22Rv1 (cell line): ENCODE results near the gene PEX10.

ENCODE experiments used
- ZFX ChIP-seq: fragments of 450-650 bp; IDR thresholded peaks from 2 replicates; pipeline ENCODE4 v1.6.1; 2017; ENCODE audit warnings: antibody characterized with exemption, borderline replicate concordance
- TF ChIP-seq, protein P1 (sequence below): fragments of 450-650 bp; IDR thresholded peaks from 2 replicates; pipeline ENCODE4 v1.5.1; 2017; ENCODE audit warnings: mild to moderate bottlenecking

DNA sequence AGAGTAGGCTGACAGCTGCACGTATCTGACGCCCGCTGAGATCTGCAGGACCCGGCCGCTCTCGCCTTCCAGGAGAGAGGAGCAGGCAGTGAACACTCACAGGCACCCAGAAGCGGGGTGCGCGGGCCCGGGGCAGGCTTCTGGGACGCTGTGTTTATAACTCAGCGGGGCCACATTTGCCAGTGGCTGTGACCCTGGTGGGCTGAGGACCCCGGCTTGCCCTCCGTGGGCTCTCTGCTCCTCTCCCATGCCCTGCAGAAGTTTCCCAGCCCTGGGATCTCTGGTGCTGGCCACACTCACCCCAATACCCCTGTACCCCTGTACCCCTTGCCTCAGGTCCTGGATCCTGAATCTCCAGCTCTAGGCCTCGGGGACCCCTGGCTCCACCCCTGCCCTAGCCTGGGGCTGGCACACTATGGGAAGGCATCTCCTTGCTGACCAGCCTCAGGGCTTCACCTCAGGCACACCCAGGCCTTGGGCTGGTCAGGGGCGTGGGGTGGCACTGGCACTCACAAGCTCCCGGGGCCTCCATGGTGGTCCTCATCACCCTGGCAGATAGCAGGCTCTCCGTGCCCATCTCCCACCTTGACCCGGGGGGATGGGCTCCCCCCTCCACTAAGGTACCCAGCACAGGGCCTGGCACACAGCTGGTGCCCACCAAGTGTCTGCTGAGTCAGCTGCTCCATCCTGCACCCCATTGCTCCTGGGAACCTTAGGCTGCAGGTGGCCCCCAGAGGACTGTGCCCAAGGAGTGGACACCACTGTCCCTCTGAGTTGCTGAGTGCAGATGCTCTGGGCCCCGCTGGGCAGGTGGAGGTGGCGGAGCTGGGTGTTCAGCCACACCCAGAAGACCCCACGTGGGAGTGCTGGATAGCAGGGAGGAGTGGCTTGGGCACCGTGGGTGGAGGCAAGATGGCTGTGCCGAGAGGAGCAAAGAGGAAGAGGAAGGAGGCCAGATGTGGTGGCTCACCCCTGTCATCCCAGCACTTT, 53.4 kb downstream of the PEX10 start:
- TF ChIP-seq, protein P1, sequence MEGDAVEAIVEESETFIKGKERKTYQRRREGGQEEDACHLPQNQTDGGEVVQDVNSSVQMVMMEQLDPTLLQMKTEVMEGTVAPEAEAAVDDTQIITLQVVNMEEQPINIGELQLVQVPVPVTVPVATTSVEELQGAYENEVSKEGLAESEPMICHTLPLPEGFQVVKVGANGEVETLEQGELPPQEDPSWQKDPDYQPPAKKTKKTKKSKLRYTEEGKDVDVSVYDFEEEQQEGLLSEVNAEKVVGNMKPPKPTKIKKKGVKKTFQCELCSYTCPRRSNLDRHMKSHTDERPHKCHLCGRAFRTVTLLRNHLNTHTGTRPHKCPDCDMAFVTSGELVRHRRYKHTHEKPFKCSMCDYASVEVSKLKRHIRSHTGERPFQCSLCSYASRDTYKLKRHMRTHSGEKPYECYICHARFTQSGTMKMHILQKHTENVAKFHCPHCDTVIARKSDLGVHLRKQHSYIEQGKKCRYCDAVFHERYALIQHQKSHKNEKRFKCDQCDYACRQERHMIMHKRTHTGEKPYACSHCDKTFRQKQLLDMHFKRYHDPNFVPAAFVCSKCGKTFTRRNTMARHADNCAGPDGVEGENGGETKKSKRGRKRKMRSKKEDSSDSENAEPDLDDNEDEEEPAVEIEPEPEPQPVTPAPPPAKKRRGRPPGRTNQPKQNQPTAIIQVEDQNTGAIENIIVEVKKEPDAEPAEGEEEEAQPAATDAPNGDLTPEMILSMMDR, result no peak
- no peak for TF ChIP-seq ZFX
